ENCODE results near the gene UNC80.
"Not testable (repeated sequence)": the region's sequence is repeated elsewhere in the genome, so short reads cannot be mapped to it uniquely, and the experiment has no call there.

Gene UNC80

DNA sequence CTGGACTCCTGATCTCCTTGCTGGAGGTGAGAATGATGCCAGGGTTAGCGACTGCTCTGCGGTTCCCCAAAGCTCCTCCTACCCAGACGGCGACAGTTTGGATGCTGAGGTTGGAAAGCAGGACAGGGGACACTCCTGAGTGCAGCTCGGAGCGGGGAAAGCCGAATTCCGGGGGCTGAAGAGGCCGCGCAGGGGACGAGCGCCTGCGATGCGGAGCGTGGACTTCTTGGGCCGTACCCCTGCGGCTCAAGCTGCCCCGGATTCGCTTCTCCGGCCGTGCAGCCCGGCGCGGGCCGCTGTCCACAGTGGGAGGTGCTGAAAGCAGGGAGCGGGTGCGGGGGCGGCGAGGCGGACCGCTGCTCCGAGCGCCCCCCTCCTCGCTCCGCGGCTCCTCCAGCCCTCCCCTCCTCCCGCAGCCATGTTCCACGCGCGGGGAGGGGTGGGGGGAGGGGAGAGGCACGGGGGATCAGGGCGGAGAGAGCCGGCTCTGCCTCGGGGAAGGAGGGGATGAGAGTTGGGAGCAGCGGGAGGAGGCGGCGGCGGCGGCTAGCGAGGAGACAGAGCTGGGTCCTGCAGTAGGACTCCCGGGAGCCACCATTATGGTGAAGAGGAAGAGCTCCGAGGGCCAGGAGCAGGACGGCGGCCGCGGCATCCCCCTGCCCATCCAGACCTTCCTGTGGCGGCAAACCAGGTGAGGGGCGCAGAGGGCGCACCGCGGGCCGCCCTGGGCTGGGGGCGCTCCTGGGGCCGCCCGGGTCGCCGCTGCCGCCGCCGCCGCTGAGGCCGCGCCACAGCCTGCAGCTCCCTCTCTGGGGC lies at the start of gene UNC80:
TSS of gene UNC80 (plus strand) at position 359 of the 816 bp plus-strand sequence. CDS start at position 600, 241 bp downstream.
- peak within 1 kb of the TSS; percentile 67 for H3K4me3 ChIP-seq (ENCODE audit: low read depth, low read length)

GRCh38 chr2:209726311-209726710 lies 45.3 kb upstream of the UNC80 start:
- no peak overlapping the region for H3K4me3 ChIP-seq (ENCODE audit: low read depth, low read length)

GRCh38 chr2:209727077-209727476 lies 44.6 kb upstream of the UNC80 start:
- H3K4me3 ChIP-seq (ENCODE audit: low read depth, low read length) = no peak overlapping the region

- H3K4me3 ChIP-seq (ENCODE audit: low read depth, low read length) = no peak overlapping the region
Measured at GRCh38 chr2:209734805-209735204, 36.8 kb upstream of the UNC80 start.

- no peak overlapping the region for H3K4me3 ChIP-seq (ENCODE audit: low read depth, low read length)
Measured at GRCh38 chr2:209741953-209742352, 29.7 kb upstream of the UNC80 start.

DNA sequence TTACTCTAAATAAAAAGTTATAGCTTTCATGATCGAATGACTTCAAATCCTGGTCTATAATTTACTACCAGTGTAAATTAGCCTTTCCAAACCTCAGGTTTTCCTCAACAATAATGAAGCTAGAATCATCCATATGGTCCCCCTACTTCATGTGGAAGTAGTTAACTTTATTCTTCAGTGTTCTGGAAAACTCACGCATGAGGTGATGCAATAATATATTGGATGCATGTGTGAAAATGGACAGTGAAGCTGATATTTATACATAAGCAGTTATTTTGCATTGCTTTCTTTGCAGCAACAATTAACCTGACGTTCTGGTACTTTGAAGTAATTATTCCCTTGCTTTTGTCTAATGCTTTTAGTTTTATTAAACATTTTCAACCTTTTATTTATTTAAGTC lies 18.6 kb upstream of the UNC80 start:
- H3K4me3 ChIP-seq (ENCODE audit: low read depth, low read length) = no peak overlapping the region

DNA sequence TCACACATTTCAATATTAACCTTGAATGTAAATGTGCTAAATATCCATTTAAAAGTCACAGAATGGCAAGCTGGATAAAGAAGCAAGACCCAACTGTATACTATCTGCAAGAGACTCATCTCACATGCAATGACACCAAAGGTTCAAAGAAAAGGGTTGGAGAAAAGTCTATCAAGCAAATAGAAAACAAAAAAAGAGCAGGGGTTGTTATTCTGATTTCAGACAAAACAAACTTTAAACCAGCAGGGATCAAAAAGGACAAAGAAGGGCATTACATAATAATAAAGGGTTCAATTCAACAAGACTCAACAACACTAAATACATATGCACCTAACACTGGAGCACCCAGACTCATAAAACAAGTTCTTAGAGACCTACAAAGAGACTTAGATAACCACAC lies 14.5 kb upstream of the UNC80 start:
- H3K4me3 ChIP-seq (ENCODE audit: low read depth, low read length) = no peak overlapping the region

DNA sequence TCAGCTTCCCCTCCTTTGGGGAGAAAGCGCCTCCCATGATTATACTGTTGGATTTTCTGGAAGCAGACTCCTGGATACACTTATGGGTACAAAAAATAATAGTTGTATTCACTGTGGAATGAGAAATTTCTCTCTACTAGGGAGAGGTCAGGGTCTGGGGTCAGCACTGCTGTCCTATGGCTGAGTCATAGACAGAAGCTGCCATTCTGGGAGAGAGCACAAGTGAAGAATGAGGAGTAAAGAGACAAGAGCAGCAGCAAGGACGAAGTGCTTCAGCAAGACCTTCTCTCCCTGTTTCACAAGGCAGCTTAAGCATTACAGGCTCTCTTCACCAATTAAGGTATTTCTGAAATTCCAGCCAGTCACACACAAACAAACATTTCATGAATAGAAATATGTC lies 10.1 kb upstream of the UNC80 start:
- no peak overlapping the region for H3K4me3 ChIP-seq (ENCODE audit: low read depth, low read length)

- H3K4me3 ChIP-seq (ENCODE audit: low read depth, low read length) = no peak overlapping the region
Measured at GRCh38 chr2:209762563-209762962, 9.1 kb upstream of the UNC80 start.

GRCh38 chr2:209763106-209763505 lies 8.5 kb upstream of the UNC80 start:
- no peak overlapping the region for H3K4me3 ChIP-seq (ENCODE audit: low read depth, low read length)

DNA sequence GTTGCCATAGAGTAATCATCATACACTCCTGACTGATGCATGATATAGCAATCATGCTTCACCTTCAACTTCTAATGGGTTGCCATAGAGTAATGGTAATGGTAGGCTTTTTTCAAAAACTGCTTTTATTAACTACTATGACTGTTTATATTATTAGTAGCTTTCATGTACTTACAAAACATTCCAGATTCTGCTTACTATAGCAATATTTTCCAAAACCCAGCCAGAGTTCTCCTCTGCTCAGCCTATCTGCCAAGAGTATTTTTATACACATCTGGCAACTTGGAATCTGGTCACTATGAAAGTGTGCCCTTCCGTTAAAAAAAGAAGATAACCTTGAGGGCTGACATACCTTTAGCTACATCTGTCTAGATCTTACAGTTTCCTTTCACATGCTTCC lies 5.0 kb upstream of the UNC80 start:
- no peak overlapping the region for H3K4me3 ChIP-seq (ENCODE audit: low read depth, low read length)

DNA sequence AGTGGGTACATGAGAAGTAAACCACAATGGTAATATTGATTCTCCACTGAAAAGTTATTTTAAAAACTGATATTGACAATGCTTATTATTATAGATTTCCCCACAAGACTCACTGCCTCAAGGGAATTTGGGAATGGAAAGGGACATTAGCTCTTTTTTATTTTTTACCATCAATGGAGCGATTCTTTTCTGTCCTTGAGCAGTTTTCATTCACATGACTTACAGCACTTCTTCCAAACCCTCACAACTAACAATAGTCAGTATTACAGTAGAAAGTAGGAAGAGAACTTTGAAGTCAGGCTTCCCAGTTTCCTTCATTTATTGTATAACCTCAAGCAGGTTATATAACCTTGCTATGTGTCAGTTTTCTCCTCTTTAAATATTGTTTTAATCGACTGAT lies 4.3 kb upstream of the UNC80 start:
- no peak overlapping the region for H3K4me3 ChIP-seq (ENCODE audit: low read depth, low read length)

DNA sequence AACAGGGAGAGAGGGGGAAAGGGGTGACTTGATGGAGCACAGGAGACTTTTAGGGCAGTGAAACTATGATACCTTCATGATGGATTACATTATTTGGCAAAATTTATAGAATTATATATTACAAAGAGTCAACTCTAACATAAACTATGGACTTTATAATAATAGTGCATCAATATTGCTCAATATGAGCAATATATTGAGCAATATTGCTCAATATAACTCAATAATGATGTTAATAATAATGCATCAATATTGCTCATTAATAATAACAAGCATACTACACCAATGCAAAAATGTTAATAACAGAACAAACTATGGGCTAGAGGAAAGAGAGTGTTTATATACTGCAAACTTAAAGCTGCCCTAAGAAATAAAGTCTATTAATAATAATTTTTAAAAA lies 3.1 kb upstream of the UNC80 start:
- no peak overlapping the region for H3K4me3 ChIP-seq (ENCODE audit: low read depth, low read length)

GRCh38 chr2:209772290-209772685 lies 656 bp downstream of the UNC80 start:
- H3K4me3 ChIP-seq (ENCODE audit: low read depth, low read length) = peak overlapping the region; percentile 67

DNA sequence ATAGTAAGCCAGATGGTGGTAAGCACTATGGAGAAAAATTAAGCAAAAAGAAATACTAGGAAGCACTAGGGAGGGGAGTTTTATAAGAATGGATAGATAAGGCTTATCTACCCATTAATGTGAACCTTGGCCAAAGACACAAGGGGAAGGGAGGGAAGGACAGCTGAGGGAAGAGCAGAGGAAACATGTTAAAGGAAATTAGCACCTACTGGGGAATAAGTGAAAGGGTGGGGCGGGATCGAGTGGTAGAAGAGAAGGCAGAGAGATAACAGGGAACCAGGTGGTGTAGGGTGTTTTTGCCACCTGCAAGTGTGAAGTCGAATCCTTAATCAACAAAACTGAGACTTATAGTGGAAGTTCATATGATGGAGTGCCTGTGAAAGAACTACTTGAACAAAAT lies 1.7 kb downstream of the UNC80 start:
- no peak overlapping the region for H3K4me3 ChIP-seq (ENCODE audit: low read depth, low read length)

DNA sequence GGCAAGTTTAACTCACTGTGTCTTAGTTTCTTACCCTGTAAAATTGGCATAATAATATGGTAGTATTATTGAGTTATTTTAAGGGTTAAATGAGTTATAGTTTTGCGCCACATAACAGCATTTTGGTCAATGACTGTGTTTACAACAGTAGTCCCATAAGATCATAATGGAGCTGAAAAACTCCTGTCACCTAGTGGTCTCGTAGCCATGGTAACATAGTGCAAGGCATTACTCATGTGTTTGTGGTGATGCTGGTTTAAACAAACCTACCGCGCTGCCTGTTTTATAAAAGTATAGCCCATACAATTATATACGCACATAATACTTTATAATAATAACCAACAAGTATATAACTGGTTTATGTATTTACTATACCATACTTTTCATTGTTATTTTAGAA lies 15.8 kb downstream of the UNC80 start:
- H3K4me3 ChIP-seq (ENCODE audit: low read depth, low read length) = no peak overlapping the region

DNA sequence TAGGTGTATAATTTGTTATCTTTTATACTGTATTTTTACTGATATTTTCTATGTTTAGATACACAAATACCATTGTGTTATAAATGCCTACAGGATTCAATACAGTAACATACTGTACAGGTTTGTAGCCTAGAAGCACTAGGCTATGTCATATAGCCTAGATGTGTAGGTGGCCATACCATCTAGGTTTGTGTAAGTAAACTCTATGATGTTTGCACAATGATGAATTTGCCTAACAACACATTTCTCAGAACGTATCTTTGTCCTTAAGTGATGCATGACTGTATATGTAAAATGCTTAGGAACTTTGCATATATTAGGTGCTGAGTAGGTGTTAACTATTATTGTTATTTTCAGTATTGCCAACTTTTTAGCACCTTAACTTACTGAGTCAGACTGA lies 17.3 kb downstream of the UNC80 start:
- no peak overlapping the region for H3K4me3 ChIP-seq (ENCODE audit: low read depth, low read length)

DNA sequence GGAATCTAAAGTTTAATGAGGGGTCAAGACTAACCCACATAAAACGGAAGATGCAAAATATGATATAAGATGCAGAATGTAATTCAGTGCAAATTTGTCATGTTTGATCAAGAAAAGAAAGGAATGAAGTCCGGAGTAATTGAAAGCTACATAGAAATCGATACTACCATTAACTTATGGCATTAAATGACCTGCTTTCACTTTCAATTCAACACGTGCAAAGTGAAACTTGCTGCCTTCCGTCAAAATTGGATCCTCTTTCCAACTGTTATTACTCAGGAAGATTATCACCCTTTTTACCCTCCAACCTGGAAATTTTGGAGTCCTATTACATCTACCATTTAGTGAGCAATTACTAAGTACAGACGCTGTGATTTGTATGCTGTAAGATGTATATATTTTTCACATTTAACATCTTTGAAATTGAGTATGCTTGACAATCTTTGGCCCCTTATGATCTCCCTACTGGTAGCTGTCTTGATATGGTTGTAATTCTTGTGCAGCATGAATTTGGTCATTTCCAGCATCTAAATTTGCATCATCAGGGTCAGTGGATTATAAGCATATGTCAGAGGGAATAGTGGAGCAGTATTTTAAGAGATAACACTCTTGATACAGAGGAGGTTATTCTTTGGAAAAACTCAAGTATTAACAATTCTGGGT lies 18.6 kb downstream of the UNC80 start:
- no peak overlapping the region for H3K4me3 ChIP-seq (ENCODE audit: low read depth, low read length)

DNA sequence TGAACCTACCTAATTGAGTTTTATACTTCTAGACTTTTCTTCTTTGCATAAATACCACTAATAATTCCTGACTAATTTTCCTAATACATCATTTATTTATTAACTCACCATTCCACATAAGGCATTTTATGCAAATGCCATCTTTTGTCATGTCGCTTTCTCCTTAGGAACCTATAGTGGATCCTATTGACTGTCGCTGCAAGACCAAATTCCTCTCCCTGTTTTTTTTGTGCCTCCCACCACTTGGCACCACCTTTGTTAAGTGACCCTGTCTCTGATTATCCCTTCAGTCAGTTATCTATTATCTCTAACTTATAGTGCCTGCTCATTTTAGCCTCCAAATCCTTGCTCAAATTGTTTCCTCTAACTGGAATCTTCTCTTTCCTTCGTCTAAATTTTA lies 19.5 kb downstream of the UNC80 start:
- H3K4me3 ChIP-seq (ENCODE audit: low read depth, low read length) = no peak overlapping the region

DNA sequence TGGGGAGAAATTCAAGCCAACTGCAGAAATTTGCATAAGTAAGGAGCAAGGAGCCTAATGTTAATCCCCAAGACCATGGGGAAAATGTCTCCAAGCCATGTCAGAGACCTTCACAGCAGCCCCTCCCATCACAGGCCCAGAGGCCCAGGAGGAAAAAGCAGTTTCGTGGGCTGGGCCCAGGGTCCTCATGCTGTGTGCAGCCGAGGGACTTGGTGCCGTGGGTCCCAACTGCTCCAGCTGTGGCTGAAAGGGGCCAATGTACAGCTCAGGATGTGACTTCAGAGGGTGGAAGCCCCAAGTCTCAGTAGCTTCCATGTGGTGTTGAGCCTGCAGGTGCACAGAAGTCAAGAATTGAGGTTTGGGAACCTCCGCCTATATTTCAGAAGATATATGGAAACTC lies 23.8 kb downstream of the UNC80 start:
- H3K4me3 ChIP-seq (ENCODE audit: low read depth, low read length) = not testable (repeated sequence)

- no peak overlapping the region for H3K4me3 ChIP-seq (ENCODE audit: low read depth, low read length)
Measured at GRCh38 chr2:209805351-209805750, 33.7 kb downstream of the UNC80 start.

DNA sequence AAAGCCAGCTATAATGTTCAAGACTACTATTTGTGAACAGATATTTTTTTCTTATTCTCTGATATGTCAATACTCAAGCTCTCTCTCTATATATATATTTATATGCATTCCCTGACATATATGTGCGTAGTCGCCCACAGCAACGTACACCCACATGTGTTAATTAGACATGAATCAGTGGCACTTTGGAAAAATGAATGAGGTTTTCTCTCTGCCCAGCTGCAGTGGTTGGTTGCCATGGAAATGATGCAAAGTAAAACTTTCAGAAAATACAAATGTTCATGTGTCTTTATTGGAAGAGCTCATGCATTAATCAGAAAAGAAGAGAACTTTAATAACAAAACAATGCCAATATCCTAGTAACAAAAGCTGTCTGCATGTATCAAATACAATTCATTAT lies 34.7 kb downstream of the UNC80 start:
- H3K4me3 ChIP-seq (ENCODE audit: low read depth, low read length) = no peak overlapping the region

GRCh38 chr2:209808521-209808920 lies 36.9 kb downstream of the UNC80 start:
- no peak overlapping the region for H3K4me3 ChIP-seq (ENCODE audit: low read depth, low read length)
